Stimulated activated CD4-positive, alpha-beta T cell treated with anti-CD3 and anti-CD28 coated beads, Interleukin-12 subunit alpha, Interleukin-12 subunit beta, amount 100 ng/mL, for 4 hours (primary cell): Measurements from ENCODE around the gene PCK2.
"Not testable (repeated sequence)": the region's sequence is repeated elsewhere in the genome, so short reads cannot be mapped to it uniquely, and the experiment has no call there.

Source experiments
- DNase-seq: peaks from one replicate; pipeline ENCODE4 v3.0.0-alpha.2; 2020

Gene PCK2

GRCh38 chr14:24093901-24094840 lies at the start of gene PCK2:
Gene PCK2 (plus strand): TSS chr14:24094311. CDS start chr14:24094406, 95 bp downstream.
- DNase-seq = peak; percentile 88

GRCh38 chr14:24049002-24049401 lies 45.1 kb upstream of the PCK2 start:
- DNase-seq = not testable (repeated sequence)

- DNase-seq = not testable (repeated sequence)
These were observed 43.4 kb upstream of the PCK2 start for GRCh38 chr14:24050753-24051152.

- no peak for DNase-seq
These were observed 42.8 kb upstream of the PCK2 start for GRCh38 chr14:24051176-24051788.

DNA sequence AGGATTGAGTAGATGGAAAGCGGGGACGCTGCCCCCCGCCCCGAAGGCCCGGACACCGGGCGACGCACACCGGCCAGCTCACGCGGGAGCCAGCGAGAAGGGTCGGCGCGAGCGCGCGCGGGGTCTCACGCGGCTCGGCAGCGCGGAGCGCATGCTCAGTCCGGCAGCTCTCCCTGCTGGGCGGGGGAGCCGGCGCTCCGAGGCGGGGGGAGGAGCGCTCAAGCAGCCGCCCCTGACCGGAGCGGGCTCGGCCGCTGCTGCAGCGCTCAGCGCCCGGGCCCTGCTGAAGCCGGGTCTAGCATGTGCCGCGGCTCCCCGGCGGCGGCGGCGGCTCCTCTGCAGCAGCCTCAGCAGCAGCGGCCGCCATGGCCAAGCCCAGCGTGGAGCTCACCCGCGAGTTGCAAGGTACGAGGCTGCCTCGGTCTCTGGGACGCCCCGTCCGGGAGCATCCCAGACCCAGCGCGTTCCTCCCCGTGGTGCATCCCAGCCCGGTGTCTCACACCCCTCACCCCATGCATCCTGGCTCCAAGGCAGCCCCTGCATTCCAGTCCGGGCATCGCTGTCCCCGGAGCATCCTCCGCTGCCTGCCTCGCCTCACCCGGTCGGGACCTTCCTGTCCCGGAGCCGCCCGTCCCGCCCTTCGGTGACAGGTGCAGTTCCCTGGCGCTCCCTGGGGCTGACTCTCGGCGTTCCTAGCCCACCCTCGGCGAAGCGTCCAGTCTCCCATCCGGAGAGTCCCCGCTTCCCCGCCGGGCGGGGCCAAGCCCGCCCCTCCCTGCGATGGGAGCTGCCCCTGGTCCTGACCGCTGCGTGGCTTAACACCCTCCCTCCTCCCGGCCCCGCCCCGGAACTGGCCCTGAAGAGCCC lies 42.1 kb upstream of the PCK2 start, which contains the start of gene CARMIL3:
Gene CARMIL3 (plus strand): TSS at position 221 of the 867 bp plus-strand sequence. CDS start 145 bp downstream, at position 366.
- DNase-seq = peak; percentile 59

DNA sequence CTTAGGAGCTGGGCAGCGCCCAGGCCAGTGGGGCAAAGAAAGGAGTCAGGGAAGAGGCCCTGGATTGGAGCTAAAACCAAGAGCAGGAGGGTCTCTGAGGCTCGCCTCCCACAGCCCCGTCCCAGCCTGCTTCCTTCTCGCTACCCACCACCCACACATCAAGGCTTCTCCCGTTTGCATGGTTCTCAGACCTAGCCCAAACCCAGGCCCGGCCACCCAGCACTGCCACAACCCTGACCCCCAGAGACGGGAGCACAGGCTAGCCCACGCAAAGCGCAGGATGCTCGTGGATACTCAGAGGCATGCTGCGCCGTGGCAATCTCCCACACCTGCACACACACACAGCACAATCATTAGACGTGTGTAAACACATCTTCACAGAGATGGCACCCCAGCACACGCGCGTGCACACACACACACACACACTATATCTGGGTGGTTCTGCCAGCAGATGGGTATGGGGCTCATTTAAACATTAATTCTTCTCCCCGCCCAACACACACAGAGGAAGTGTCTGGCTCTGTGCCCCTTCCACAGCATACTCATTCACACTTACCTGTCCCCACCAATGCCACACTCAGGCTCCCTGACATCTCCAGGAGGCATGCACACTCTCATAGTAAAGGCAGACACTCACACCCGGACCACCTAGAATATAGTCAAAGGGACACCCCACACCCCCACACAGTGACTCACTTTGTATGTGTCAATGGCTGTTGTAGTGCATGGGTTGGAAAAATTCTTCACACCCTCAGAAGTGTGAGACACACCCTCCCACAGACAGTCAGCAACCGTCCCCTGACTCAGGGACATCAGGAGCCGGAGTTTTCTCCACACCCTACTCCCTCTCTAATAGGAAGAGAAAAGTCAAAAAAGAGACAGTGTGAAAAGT lies 41.2 kb upstream of the PCK2 start:
- DNase-seq = peak; percentile 51

- no peak for DNase-seq
These were observed 40.4 kb upstream of the PCK2 start for GRCh38 chr14:24053548-24054323.

DNA sequence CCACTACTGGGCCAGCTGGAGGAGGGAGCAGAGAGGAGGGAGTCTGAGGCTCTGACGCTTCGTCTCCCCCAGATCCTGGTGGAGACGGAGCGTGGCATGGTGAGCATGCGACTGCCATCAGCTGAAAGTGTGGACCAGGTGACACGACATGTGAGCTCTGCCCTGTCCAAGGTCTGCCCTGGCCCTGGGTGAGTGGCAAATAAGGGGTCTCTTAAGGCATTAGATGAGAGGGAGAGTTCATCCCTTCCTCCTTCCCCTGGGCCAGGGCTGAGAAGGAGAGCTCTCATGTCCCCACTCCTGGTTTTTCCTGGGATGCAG lies 39.8 kb upstream of the PCK2 start:
- DNase-seq = no peak

- no peak for DNase-seq
These were observed 39.5 kb upstream of the PCK2 start for GRCh38 chr14:24054646-24055045.

DNA sequence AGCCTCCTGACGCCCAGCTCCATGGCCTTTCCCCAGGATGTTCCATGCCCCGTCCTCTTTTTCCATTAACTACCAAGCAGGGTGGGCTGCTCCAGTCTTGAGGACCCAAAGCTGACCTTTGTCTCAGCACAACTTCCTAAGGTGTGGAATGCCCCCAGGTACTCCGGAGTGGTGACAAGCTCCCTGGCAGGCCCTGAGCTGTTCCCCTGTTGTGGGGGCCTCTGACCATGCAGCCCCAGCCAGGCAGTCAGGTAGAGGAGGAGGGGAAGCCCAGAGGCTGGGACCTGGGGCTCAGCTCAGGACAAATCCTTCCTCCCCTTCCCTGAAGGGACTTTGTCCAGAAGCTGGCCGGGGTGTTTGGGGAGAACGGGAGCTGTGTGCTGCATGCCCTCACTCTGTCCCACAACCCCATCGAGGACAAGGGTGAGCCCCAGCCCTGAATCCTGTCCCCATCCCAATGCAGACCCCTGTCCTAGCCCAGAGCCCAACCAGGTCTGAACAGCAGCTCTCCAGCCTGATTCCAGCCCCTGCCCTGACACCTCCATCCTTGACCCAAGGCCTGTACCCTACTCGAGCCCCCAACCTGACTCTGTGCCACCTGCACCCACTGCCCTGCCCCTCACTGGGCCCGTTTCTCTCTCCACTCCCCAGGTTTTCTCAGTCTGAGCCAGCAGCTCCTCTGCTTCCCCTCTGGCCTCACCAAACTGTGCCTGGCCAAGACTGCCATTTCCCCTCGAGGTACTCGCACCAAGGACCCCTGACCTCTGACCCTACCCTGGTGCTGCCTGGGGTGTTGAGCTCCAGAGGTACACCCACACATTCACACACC lies 37.9 kb upstream of the PCK2 start:
- DNase-seq = no peak

DNA sequence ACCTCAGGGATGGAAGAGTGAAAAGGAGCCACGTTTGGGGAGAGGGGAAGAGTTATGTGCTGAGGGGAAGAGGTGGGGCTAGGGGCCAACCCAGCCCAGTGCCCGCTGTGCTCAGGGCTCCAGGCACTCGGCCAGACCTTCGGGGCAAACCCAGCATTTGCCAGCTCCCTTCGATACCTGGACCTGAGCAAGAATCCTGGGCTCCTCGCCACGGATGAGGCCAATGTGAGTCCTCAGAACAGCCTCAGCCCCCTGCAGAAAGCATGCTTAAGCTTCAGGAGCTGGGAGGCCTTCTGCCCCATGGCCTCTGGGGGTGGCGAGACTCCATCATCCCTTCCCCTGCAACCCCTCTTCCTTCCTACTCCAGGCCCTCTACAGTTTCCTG lies 37.3 kb upstream of the PCK2 start:
- no peak for DNase-seq

- no peak for DNase-seq
These were observed 36.8 kb upstream of the PCK2 start for GRCh38 chr14:24057271-24057670.

- no peak for DNase-seq
These were observed 36.2 kb upstream of the PCK2 start for GRCh38 chr14:24057867-24058259.

DNA sequence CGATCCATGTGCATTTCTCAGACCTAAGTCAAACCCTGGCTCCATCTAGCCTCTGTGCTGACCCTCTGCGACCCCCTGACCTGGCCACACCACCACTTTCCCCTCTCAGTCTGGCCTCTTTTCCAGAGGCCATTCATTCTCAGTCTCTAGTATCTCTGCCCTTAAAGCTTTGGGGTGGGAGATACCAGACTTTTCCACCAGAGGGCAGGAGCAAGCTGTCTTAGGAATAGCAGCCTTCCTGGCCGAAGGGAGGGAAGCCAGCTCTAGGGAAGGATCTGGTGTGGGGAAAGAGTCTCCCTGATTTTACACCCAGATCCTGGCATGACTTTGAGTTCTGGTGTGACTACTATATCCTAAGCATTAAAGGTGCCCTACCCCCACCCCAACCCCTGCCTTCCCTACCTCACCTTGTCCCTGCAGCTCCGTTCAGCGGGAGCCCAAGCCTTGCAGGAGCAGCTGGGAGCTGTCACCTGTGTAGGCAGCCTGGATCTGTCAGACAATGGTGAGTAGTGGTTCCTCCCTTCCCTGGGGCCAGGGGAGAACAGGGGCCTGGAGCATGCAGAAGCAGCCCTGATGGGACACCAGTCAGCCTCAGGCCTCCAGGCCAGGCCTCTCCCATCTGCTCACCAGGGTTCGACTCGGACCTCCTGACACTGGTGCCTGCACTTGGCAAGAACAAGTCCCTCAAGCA lies 35.7 kb upstream of the PCK2 start:
- DNase-seq = no peak

DNA sequence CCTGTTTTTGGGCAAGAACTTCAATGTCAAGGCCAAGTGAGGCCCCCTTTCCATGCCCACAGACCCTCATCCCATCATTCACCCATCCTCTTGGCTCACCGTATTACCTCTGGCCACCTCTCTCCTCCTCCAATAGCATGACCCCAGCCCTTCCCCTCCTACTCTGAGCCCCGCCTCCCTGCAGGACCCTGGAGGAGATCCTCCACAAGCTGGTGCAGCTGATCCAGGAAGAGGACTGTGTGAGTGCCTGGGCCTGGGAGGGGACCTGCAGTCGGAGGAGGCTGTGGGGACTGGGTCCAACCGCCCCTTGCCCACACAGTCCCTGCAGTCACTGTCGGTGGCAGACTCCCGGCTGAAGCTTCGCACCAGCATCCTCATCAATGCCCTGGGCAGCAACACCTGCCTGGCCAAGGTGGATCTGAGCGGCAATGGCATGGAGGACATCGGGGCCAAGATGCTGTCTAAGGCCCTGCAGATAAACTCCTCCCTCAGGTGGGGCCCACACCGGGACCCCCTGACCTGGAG lies 35.1 kb upstream of the PCK2 start:
- no peak for DNase-seq

DNA sequence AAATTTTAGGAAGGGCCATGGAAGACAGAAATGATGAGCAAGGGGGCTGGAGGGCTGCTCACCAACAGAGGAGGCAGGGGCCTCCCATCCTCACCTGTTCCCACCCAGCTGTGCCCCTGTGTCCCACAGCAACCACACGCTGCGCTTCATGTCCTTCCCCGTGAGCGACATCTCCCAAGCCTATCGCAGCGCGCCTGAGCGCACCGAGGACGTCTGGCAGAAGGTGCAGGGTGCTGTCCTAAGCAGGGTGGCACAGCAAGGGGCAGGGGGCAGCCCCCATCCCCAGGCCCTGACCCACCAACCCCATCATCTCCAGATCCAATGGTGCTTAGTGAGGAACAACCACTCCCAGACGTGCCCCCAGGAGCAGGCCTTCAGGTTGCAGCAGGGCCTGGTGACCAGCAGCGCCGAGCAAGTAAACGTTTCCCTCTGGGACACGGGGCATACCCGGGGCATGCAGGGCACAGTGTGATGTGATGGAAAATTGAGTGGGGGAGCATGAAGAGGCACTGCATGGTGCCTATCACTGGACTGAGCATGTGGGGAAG lies 34.2 kb upstream of the PCK2 start:
- DNase-seq = no peak

DNA sequence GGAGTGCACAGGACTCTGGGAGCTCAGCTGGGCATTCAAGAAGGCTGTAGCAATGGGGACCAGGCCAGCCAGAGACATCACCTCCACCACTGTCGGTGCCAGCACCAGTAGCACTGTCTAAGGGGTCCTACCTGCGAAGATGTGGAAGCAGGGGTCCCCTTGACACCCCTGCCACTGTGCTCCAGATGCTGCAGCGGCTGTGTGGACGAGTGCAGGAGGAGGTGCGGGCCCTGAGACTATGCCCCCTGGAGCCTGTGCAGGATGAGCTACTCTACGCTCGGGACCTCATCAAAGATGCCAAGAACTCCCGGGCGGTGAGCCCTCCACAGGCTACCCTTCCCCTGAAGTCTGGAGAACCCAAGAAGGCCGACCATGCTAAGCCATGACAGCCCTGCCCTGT lies 33.7 kb upstream of the PCK2 start:
- DNase-seq = no peak

DNA sequence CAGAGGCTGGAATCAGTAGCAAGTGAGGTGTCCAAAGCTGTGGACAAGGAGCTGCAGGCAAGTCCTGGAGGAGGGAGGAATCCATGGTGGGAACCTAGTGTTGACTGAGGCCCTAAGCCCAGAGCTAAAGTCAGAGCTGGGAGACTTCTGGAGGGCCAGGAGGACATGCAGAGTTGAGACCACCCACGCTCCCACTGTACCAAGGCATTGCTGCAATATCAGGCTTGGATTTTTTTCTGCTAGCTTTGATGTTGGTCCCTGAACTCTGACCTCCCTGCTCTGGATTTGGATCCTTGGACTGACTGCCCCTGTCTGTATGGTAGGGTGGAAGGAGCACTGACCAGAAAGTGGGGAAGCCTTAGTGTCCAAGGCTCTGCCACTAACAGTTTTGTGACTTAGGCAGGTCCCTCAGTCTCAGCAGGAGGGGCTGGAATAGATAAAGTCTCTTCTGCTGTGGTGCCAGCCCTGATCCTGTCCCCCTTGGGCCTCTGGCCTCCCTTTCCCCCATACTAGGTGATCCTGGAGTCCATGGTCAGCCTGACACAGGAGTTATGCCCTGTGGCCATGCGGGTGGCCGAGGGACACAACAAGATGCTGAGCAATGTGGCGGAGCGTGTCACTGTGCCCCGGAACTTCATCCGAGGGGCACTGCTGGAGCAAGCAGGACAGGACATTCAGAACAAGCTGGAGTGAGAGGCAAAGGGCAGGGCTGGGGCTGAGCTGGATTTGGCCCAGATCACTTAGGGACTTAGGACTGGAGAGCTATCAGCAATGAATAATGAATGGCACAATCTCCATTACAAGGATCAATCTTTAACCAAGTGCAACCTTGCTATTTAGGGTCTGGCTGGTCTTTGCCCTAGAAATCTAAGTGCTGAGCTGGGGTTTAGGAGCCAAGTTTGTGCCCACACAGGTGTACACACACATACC lies 32.9 kb upstream of the PCK2 start:
- DNase-seq = no peak
